ENCODE measurements around the gene FADS1.

The FADS1 gene

GRCh38 chr11:61756452-61757212, 60.2 kb downstream of the FADS1 start:
- no peak for TF ChIP-seq ISL1 (CRISPR knock-in tag; IDR thresholded peaks at IDR 0.05)
- TF ChIP-seq, protein P1, sequence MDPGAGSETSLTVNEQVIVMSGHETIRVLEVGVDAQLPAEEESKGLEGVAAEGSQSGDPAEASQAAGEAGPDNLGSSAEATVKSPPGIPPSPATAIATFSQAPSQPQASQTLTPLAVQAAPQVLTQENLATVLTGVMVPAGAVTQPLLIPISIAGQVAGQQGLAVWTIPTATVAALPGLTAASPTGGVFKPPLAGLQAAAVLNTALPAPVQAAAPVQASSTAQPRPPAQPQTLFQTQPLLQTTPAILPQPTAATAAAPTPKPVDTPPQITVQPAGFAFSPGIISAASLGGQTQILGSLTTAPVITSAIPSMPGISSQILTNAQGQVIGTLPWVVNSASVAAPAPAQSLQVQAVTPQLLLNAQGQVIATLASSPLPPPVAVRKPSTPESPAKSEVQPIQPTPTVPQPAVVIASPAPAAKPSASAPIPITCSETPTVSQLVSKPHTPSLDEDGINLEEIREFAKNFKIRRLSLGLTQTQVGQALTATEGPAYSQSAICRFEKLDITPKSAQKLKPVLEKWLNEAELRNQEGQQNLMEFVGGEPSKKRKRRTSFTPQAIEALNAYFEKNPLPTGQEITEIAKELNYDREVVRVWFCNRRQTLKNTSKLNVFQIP (CRISPR knock-in tag; IDR thresholded peaks at IDR 0.05; ENCODE audit: borderline replicate concordance, low read depth): no peak
- TF ChIP-seq RARB (CRISPR knock-in tag; IDR thresholded peaks at IDR 0.05): no peak
- TF ChIP-seq ZNF70 (CRISPR knock-in tag; IDR thresholded peaks at IDR 0.05): no peak
- TF ChIP-seq SNAI2 (CRISPR knock-in tag; IDR thresholded peaks at IDR 0.05): no peak
- TF ChIP-seq BACH2 (CRISPR knock-in tag; IDR thresholded peaks at IDR 0.05; ENCODE audit: borderline replicate concordance): no peak
- no peak for TF ChIP-seq ZFP3 (CRISPR knock-in tag; IDR thresholded peaks at IDR 0.05)
- TF ChIP-seq ZNF565 (CRISPR knock-in tag; conservative IDR thresholded peaks at IDR 0.05; ENCODE audit: low read depth): no peak
- TF ChIP-seq TOX (CRISPR knock-in tag; IDR thresholded peaks at IDR 0.05; ENCODE audit: borderline replicate concordance): no peak

DNA sequence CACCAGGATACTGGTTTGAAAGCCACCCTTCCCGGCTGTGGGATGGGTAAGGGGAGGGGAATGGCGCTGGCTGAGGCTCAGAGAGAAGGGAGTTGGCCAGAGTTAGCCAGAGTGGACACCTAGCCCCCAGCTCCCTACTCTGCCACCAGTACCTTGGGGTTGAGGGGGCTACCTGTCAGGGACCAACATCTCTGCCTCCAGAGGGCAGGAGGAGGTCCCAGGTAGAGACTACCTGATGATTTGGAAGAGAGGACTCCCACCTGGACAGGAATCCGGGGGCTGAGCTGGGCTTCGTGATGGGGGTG, 60.7 kb downstream of the FADS1 start:
- TF ChIP-seq, protein P2, sequence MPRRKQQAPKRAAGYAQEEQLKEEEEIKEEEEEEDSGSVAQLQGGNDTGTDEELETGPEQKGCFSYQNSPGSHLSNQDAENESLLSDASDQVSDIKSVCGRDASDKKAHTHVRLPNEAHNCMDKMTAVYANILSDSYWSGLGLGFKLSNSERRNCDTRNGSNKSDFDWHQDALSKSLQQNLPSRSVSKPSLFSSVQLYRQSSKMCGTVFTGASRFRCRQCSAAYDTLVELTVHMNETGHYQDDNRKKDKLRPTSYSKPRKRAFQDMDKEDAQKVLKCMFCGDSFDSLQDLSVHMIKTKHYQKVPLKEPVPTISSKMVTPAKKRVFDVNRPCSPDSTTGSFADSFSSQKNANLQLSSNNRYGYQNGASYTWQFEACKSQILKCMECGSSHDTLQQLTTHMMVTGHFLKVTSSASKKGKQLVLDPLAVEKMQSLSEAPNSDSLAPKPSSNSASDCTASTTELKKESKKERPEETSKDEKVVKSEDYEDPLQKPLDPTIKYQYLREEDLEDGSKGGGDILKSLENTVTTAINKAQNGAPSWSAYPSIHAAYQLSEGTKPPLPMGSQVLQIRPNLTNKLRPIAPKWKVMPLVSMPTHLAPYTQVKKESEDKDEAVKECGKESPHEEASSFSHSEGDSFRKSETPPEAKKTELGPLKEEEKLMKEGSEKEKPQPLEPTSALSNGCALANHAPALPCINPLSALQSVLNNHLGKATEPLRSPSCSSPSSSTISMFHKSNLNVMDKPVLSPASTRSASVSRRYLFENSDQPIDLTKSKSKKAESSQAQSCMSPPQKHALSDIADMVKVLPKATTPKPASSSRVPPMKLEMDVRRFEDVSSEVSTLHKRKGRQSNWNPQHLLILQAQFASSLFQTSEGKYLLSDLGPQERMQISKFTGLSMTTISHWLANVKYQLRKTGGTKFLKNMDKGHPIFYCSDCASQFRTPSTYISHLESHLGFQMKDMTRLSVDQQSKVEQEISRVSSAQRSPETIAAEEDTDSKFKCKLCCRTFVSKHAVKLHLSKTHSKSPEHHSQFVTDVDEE (CRISPR knock-in tag; IDR thresholded peaks at IDR 0.05): no peak
- TF ChIP-seq ZFP3 (CRISPR knock-in tag; IDR thresholded peaks at IDR 0.05): no peak
- no peak for TF ChIP-seq ZNF70 (CRISPR knock-in tag; IDR thresholded peaks at IDR 0.05)
- TF ChIP-seq ARNTL (CRISPR knock-in tag; IDR thresholded peaks at IDR 0.05; ENCODE audit: borderline replicate concordance, low read depth): no peak
- no peak for TF ChIP-seq PATZ1 (CRISPR knock-in tag; IDR thresholded peaks at IDR 0.05; ENCODE audit: borderline replicate concordance)
- ATAC-seq: no peak

More at GRCh38 chr11:61756452-61757212, 60.2 kb downstream of the FADS1 start:
- no peak for ATAC-seq

DNA sequence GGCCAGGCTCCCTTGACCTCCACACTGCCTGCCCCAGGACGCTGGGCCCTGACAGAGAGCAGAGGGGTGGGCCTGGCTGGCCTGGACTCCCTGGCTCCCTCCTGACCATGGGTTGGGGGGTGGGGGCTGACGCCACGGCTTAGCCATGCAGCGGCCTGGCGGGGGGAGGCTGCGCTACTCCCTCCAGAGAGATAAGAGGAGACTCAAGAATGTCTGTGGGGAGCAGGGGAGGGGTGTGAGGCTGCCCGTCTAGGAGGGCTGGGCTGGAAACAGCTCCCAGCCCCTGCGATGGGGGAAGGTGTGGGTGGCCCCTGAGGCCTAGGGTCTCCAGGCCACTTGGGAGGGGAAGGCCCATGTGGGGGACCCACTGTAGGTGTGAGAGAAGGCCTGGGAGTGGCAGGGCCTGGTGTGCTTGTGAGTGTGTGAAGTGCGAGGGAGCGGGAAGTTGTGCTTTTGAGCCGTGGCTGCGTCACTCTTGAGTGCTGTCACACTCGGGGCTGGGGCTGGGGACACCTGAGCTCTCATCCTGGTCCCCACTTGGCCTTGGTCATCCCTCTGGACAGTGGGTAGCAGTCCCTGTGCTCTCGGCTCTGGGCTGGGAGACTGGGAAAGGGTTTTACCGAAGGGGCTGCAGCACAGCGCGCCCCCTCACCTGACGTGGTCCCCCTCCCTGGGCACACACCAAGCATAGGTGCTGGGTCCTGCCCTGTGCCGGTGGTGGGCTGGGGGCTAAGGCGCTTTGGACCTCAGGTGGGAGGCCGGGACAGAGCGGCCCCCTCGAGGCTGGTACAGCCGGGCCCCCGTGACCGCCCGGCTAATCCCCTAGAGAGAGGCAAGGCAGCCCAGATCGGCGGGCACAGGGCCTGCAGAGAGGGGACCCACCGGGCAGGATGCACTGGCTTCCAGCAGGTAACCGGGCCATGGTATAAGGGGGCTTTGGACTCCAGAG, 62.0 kb downstream of the FADS1 start:
- TF ChIP-seq, protein P2 (CRISPR knock-in tag; IDR thresholded peaks at IDR 0.05): no peak
- TF ChIP-seq CSRNP3 (CRISPR knock-in tag; IDR thresholded peaks at IDR 0.05) (no peak), ARNTL (CRISPR knock-in tag; IDR thresholded peaks at IDR 0.05; ENCODE audit: borderline replicate concordance, low read depth) (no peak), BACH2 (CRISPR knock-in tag; IDR thresholded peaks at IDR 0.05; ENCODE audit: borderline replicate concordance) (no peak), ZNF8 (CRISPR knock-in tag; IDR thresholded peaks at IDR 0.05) (no peak)
- ATAC-seq: no peak

All from SK-N-SH treated with all-trans-retinoic acid at 6 μM for 48 hours (cell line).